Measurements from ENCODE around the gene ADAT2. TPM values are rescaled to one million over a fixed set of nuclear protein-coding genes. Genes with fewer than 3 reads are reported as not detected.
"Not testable (repeated sequence)": the region's sequence is repeated elsewhere in the genome, so short reads cannot be mapped to it uniquely, and the experiment has no call there.

ADAT2 gene
- total and polyA plus RNA-seq, 2 of the 8 experiments (the other 6 are each of a cell fraction or from before 2014, with no cell fraction given): 4.3 to 11.8 TPM

GRCh38 chr6:143447865-143448264 is 2.6 kb downstream of the ADAT2 start:
- H3K4ac ChIP-seq (replicated peaks; ENCODE audit: insufficient read length, low read depth, low read length); H2BK5ac ChIP-seq (ENCODE audit: low read depth, low read length); H4K20me1 ChIP-seq (replicated peaks in 1 of 2; ENCODE audit: control insufficient read depth in 1 of 2, insufficient read depth in 2 of 2, low read length in 2 of 2); H4K91ac ChIP-seq (replicated peaks; ENCODE audit: insufficient read length, low read length); H2BK120ac ChIP-seq (replicated peaks; ENCODE audit: low read depth, low read length); H3K18ac ChIP-seq (ENCODE audit: extremely low read depth, low read length); H3K4me2 ChIP-seq (ENCODE audit: insufficient read depth in 1 of 2, low read depth in 2 of 2, low read length in 2 of 2); H4K5ac ChIP-seq (ENCODE audit: insufficient read length, low read depth, low read length); H2BK12ac ChIP-seq (ENCODE audit: low read depth, low read length); H3K4me3 ChIP-seq (ENCODE audit: extremely low read depth in 1 of 4, insufficient read depth in 2 of 4, low read depth in 3 of 4, low read length in 4 of 4); H2AFZ ChIP-seq (ENCODE audit: low read length); H2BK20ac ChIP-seq (ENCODE audit: low read length); H3K27ac ChIP-seq (ENCODE audit: low read depth, low read length); H3K23ac ChIP-seq (ENCODE audit: insufficient read length); H3K27me3 ChIP-seq (replicated peaks in 1 of 4; ENCODE audit: control insufficient read depth in 3 of 4, extremely low read depth in 1 of 4, insufficient read depth in 3 of 4, low read length in 3 of 4); POLR2A ChIA-PET (ENCODE audit: partially characterized antibody); H2AK5ac ChIP-seq (ENCODE audit: low read depth, low read length); H3K56ac ChIP-seq (replicated peaks; ENCODE audit: insufficient read length, low read depth, low read length); FAIRE-seq; H3K9ac ChIP-seq (replicated peaks in 1 of 4; ENCODE audit: extremely low read depth in 1 of 4, low read depth in 3 of 4, low read length in 3 of 4); H3K14ac ChIP-seq (ENCODE audit: insufficient read length); H4K8ac ChIP-seq (ENCODE audit: extremely low read depth, insufficient read depth, low read length); DNase-seq (ENCODE audit: low read depth in 1 of 2, low spot score in 2 of 2); H2BK15ac ChIP-seq (ENCODE audit: low read length); H3K4me1 ChIP-seq (replicated peaks in 1 of 4; ENCODE audit: control insufficient read depth in 3 of 4, insufficient read depth in 4 of 4, low read length in 3 of 4); H3K36me3 ChIP-seq (ENCODE audit: control insufficient read depth in 2 of 4, insufficient read depth in 4 of 4, low read length in 3 of 4); H3K79me1 ChIP-seq (ENCODE audit: low read depth, low read length); H3K9me3 ChIP-seq (ENCODE audit: insufficient read depth in 2 of 2, low read depth in 1 of 2, low read length in 1 of 2): not testable (repeated sequence)
- WGBS, 2 experiments (ENCODE audit: extremely low coverage in 1 of 2, insufficient coverage in 1 of 2, insufficient read length in 1 of 2, insufficient replicate concordance in 2 of 2, low coverage in 1 of 2, low lambda C conversion rate in 2 of 2, missing lambda C conversion rate in 1 of 2): 100% methylated on average over 2 of the region's 2 CpGs; no CpG with 5 or more reads in 1 of the 2 experiments
- Histone ChIP-seq H3K79me2 (ENCODE audit: control insufficient read depth in 1 of 2, insufficient read depth in 2 of 2, low read length in 2 of 2) (peaks cover 0 to 28% of the 10 kb centered on the region in 2 experiments; a peak in 3 of 4 replicates), H3K23me2 (ENCODE audit: low read depth, low read length) (peaks cover 10% of the 10 kb centered on the region)
- CTCF ChIA-PET (ENCODE audit: partially characterized antibody): interaction anchor here (0.7 to 1.2 kb wide), 2 partner anchors 170 to 625 kb away, joined by 3 to 4 read pairs; no protein-coding TSS in a partner anchor
